IMR-90 (cell line): ENCODE data around the gene SPSB4. TPM values are rescaled to one million over a fixed set of nuclear protein-coding genes. Genes with fewer than 3 reads are reported as not detected.
A peak's percentile ranks its signal among the peaks of the same experiment; 100 is the strongest.

ENCODE experiments used
- ATAC-seq: fragments of 200-7000 bp; cut with Tn5 transposase; 2 replicates; pipeline ENCODE4 v1.9.1; 2020; ENCODE audit warnings: low read depth, mild to moderate bottlenecking, moderate library complexity
- BruUV-seq: library from RNA; stranded (reverse); fragments of 400-500 nt; replicated peaks from 2 replicates; lab custom pipeline; 2021; lab: Mats Ljungman, UMichigan
- CTCF ChIA-PET: fragments of 300-600 bp; formaldehyde crosslinking; extraction: SDS; loops from one replicate; lab custom pipeline; 2021; ENCODE audit warnings: antibody characterized with exemption; lab: Yijun Ruan, JAX
- POLR2A ChIA-PET: fragments of 300-600 bp; sonication (Branson Sonifier 250); formaldehyde crosslinking; loops from one replicate; lab custom pipeline; 2022; ENCODE audit warnings: antibody characterized with exemption; ENCODE audit not compliant: unreplicated experiment; lab: Charles Lee
- DNase-seq: peaks from one replicate; pipeline ENCODE4 v3.0.0; 2013
- H2AFZ ChIP-seq: replicated peaks from 2 replicates; pipeline ENCODE3; 2013; ENCODE audit warnings: low read length, mild to moderate bottlenecking; ENCODE audit not compliant: poor library complexity
- H2AK5ac ChIP-seq: 2 replicates; pipeline ENCODE4 v1.6.1; 2013; ENCODE audit warnings: low read depth, low read length, inconsistent platforms
- H2AK9ac ChIP-seq: replicated peaks from 2 replicates; pipeline ENCODE3; 2013; ENCODE audit warnings: mild to moderate bottlenecking, low read depth, low read length, moderate library complexity; ENCODE audit not compliant: poor library complexity
- H2BK120ac ChIP-seq: 2 replicates; pipeline ENCODE4 v1.6.1; 2013; ENCODE audit warnings: low read depth, low read length, inconsistent platforms
- H2BK15ac ChIP-seq: 3 replicates; pipeline ENCODE4 v1.6.1; 2013; ENCODE audit warnings: low read depth, low read length, inconsistent platforms
- H2BK20ac ChIP-seq: 2 replicates; pipeline ENCODE4 v1.6.1; 2013; ENCODE audit warnings: low read depth, mild to moderate bottlenecking, inconsistent platforms, low read length, moderate library complexity
- H2BK5ac ChIP-seq: 2 replicates; pipeline ENCODE4 v1.6.1; 2013; ENCODE audit warnings: mild to moderate bottlenecking, low read depth, low read length, inconsistent platforms; ENCODE audit not compliant: poor library complexity, severe bottlenecking
- H3K14ac ChIP-seq: replicated peaks from 2 replicates; pipeline ENCODE4 v1.6.1; 2013; ENCODE audit warnings: low read depth, low read length, inconsistent platforms
- H3K18ac ChIP-seq: 2 replicates; pipeline ENCODE4 v1.6.1; 2013; ENCODE audit warnings: low read depth, low read length, control low read depth
- H3K23ac ChIP-seq: 2 replicates; pipeline ENCODE4 v1.6.1; 2013; ENCODE audit warnings: low read depth, low read length, inconsistent platforms
- H3K27ac ChIP-seq: 2 replicates; pipeline ENCODE4 v1.5.1; 2013; ENCODE audit warnings: mild to moderate bottlenecking, control low read depth, low read length; ENCODE audit not compliant: insufficient read depth
- H3K27me3 ChIP-seq: 2 replicates; pipeline ENCODE4 v1.6.1; 2013; ENCODE audit warnings: low read length; ENCODE audit not compliant: control insufficient read depth, insufficient read depth
- H3K36me3 ChIP-seq: 2 replicates; pipeline ENCODE4 v1.6.1; 2013; ENCODE audit warnings: low read length, mixed read lengths; ENCODE audit not compliant: control insufficient read depth, insufficient read depth
- H3K4ac ChIP-seq: 2 replicates; pipeline ENCODE4 v1.6.1; 2013; ENCODE audit warnings: low read depth, low read length, inconsistent platforms
- H3K4me1 ChIP-seq: 2 replicates; pipeline ENCODE4 v1.6.1; 2013; ENCODE audit warnings: low read length, mixed read lengths; ENCODE audit not compliant: control insufficient read depth, insufficient read depth
- H3K4me2 ChIP-seq: 2 replicates; pipeline ENCODE4 v1.6.1; 2013; ENCODE audit warnings: low read depth, mild to moderate bottlenecking, control low read depth, low read length, moderate library complexity
- H3K4me3 ChIP-seq: 2 replicates; pipeline ENCODE4 v1.5.1; 2013; ENCODE audit warnings: low read depth, mild to moderate bottlenecking, control low read depth, low read length, moderate library complexity; ENCODE audit not compliant: insufficient read depth
- H3K56ac ChIP-seq: 2 replicates; pipeline ENCODE4 v1.6.1; 2013; ENCODE audit warnings: low read length, inconsistent platforms; ENCODE audit not compliant: insufficient read depth; ENCODE audit errors: extremely low read depth
- H3K79me1 ChIP-seq, 2 experiments: 2 replicates each; pipeline ENCODE4 v1.6.1; 2013; ENCODE audit warnings: low read length in 2 of 2, inconsistent platforms in 1 of 2, low read depth in 1 of 2
- H3K9ac ChIP-seq: 2 replicates; pipeline ENCODE4 v1.6.1; 2013; ENCODE audit warnings: low read depth, low read length, control low read depth
- H3K9me1 ChIP-seq: 2 replicates; pipeline ENCODE4 v1.6.1; 2013; ENCODE audit warnings: low read length, inconsistent platforms; ENCODE audit not compliant: insufficient read depth
- H3K9me3 ChIP-seq: 2 replicates; pipeline ENCODE4 v1.6.1; 2013; ENCODE audit warnings: low read length; ENCODE audit not compliant: control insufficient read depth, insufficient read depth
- H4K20me1 ChIP-seq: 2 replicates; pipeline ENCODE4 v1.6.1; 2013; ENCODE audit warnings: low read length, inconsistent platforms; ENCODE audit not compliant: insufficient read depth
- H4K5ac ChIP-seq: 2 replicates; pipeline ENCODE4 v1.6.1; 2013; ENCODE audit warnings: mild to moderate bottlenecking, low read depth, low read length, control low read depth
- H4K8ac ChIP-seq, 2 experiments: 2 replicates each; pipeline ENCODE4 v1.6.1; 2013; ENCODE audit warnings: low read depth in 2 of 2, low read length in 2 of 2, control low read depth in 1 of 2, inconsistent platforms in 1 of 2
- H4K91ac ChIP-seq: 2 replicates; pipeline ENCODE4 v1.6.1; 2013; ENCODE audit warnings: low read depth, low read length, inconsistent platforms; ENCODE audit not compliant: insufficient read depth
- NFE2L2 ChIP-seq: fragments of 150-350 bp; IDR thresholded peaks from 2 replicates; pipeline ENCODE4 v1.6.1; 2016; ENCODE audit warnings: low read depth, mild to moderate bottlenecking, low read length
- RFX5 ChIP-seq: IDR thresholded peaks from 2 replicates; pipeline ENCODE4 v1.8.0; 2012; ENCODE audit warnings: low read depth, mild to moderate bottlenecking, low read length, moderate library complexity
- WGBS, 2 experiments: methylation state at CpG; one replicate each; pipeline versions ENCODE4 v1.1.5 to v1.1.7; 2013; ENCODE audit warnings: missing lambda C conversion rate in 2 of 2; ENCODE audit not compliant: insufficient read length in 1 of 2; ENCODE audit errors: extremely low coverage in 2 of 2; 5-methylcytosine and 5-hydroxymethylcytosine counted together
- dilution Hi-C: fragments of 300-500 bp; cut with HindIII; formaldehyde crosslinking; loops from one replicate; pipeline ENCODE4 v1.14.3; 2018; ENCODE audit warnings: low sequenced_read_pairs; ENCODE audit not compliant: unreplicated experiment
- in situ Hi-C: fragments of 300-500 bp; cut with MboI; formaldehyde crosslinking; loops from 3 replicates; pipeline ENCODE4 v1.14.3; 2019; ENCODE audit warnings: low sequenced_read_pairs, inconsistent platforms, mixed read lengths
- intact Hi-C: fragments of 100-400 bp; cut with micrococcal nuclease; formaldehyde crosslinking; loops from 2 replicates; pipeline ENCODE4 v1.10.0; 2022
- polyA plus RNA-seq, 3 experiments: library from polyadenylated mRNA; depleted of rRNA; stranded (reverse); fragments of >200 nt; gene quantifications; 2 replicates each; pipeline ENCODE4 v1.2.3, GENCODE V29; 2012; ENCODE audit warnings: low replicate concordance in 1 of 3
- total RNA-seq: library from RNA; depleted of rRNA; stranded (reverse); fragments of >200 nt; gene quantifications from 2 replicates; pipeline ENCODE4 v1.2.3, GENCODE V29; 2012

The SPSB4 gene
- total and polyA plus RNA-seq, 2 of the 4 experiments (the other 2 are of a cell fraction), result not detected

DNA sequence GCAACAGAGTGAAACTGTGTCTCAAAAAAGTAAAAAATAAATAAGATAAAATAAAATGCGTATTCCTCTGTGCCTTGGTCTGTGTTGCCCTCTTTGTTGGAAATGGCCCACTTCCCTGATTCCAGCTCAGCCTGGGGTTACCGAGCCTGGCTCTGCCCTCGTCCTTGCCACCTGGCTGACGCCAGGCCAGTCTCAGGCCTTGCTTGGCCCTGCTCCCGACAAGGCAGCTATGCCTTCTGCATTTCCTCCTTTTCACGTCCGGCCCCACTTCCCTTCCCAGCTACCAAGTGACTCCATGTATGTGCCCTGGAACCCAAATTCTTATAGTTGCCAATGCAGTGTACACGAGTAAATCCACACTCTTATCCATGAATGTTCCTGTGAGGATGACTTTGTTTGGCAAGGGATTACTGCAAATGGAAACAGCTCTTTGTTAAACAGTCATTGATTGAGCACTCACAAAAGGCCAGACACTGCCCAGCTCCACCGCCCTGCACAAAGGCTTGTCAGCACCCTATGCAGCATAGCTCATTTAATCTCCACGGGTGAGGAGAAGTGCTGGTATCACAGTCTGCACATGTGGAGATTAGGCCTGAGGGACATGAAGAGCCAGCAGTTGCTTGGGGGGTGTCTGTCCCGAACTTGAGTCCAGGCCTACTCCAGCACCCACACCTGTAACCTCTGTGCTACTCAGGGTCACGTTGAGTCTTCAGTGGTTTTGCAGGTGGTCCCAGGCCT is 25.1 kb downstream of the SPSB4 start (continued):
- no peak for TF ChIP-seq NFE2L2

DNA sequence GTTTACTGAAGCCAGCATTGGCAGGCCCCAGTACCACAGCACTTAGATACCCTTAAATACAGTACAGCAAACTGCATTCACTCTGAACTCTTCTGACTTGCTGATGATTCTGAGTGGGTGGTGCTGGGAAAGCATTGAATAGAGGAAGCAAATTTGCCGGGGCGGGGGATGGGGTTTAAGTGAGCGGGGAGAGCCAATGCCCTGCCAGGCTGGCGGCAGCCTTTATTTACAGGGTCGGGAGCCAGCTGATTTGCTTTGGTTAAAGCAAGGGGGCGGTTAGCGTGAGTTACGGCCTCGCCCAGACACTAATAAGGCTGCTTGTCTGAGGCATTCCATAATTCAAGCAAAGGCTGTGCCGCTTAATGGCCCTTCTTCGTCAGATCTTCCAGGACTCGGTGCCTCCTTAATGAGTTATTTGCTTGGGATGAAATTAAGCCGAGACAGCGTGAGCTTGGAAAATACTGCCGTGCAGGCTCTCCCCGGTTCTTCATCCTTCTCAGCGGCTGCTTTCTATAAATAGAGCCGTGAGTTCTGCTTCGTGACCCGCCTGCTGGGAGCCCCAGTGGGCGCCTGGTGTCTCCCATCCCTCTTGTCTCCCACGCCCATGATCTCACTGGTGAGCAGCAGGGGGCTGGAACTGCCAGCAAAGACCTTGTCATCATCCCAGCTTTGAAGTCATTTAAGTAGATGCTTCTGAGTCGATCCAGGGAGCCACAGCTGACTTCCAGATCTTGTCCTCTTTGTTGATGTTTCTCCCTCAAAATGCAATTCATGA is 25.8 kb downstream of the SPSB4 start:
- no peak for TF ChIP-seq RFX5
- H3K9me1 ChIP-seq, result 0 out of 2 replicates have a peak, but pooled peaks cover 2% of the 10 kb centered on the region
- no peak overlapping the region for H3K27ac ChIP-seq
- H2AK9ac ChIP-seq, result no peak overlapping the region
- dilution Hi-C loops, result no loop called here
- peak overlapping the region; percentile 2; the same call in 1 of the 2 replicates for H3K4me3 ChIP-seq
- H3K4me2 ChIP-seq, result peak overlapping the region; percentile 45
- no peak overlapping the region for H4K91ac ChIP-seq
- no peak overlapping the region for H3K56ac ChIP-seq
- no peak overlapping the region for H2BK20ac ChIP-seq
- no peaks in the 10 kb centered on the region for H3K79me1 ChIP-seq
- no peak overlapping the region for H3K9ac ChIP-seq
- 0 out of 2 replicates have a peak overlapping the region, but pooled peaks have one; percentile 13 for H3K14ac ChIP-seq
- CTCF ChIA-PET, result no interaction called here
- H2BK15ac ChIP-seq, result no peak overlapping the region
- H2AK5ac ChIP-seq, result no peak overlapping the region
- POLR2A ChIA-PET, result no interaction called here
- BruUV-seq, result no TSS peak
- WGBS, 2 experiments, result 0% methylated on average over 10 of the region's 23 CpGs; no CpG with 5 or more reads in 1 of the 2 experiments
- peaks cover 2% of the 10 kb centered on the region; the same call in 1 of the 2 replicates for H3K27me3 ChIP-seq
- no peak overlapping the region for H3K4ac ChIP-seq
- H3K23ac ChIP-seq, result no peak overlapping the region
- no peaks in the 10 kb centered on the region for H3K36me3 ChIP-seq
- no peak overlapping the region for H3K18ac ChIP-seq
- DNase-seq, result peak; percentile 52
- H2BK5ac ChIP-seq, result no peak overlapping the region
- H4K8ac ChIP-seq, result no peak overlapping the region
- in situ Hi-C loops, result no loop called here
- H2BK120ac ChIP-seq, result no peak overlapping the region
- peak overlapping the region; percentile 70 for H2AFZ ChIP-seq
- peaks cover 5% of the 10 kb centered on the region; the same call in 1 of the 2 replicates for H3K4me1 ChIP-seq
- intact Hi-C loops, result no loop called here
- H3K9me3 ChIP-seq, result no peaks in the 10 kb centered on the region
- no peak overlapping the region for H4K5ac ChIP-seq
- ATAC-seq, result peak; percentile 83
- no peaks in the 10 kb centered on the region for H4K20me1 ChIP-seq
